Prostate gland (tissue), 2 donors: ENCODE measurements around the gene ZNF777. TPM values are rescaled to one million over a fixed set of nuclear protein-coding genes. Genes with fewer than 3 reads are reported as not detected.

ENCODE experiments used
- DNase-seq: peaks from one replicate; pipeline ENCODE4 v3.0.0-alpha.2; 2019; ENCODE audit warnings: low spot score
- H3K27ac ChIP-seq, 2 donors: fragments of 200-600 bp; sonication (generic); 2 replicates each; pipeline ENCODE4 v1.5.1; 2017 to 2019
- H3K27me3 ChIP-seq: fragments of 200-600 bp; sonication (generic); replicated peaks from 2 replicates; pipeline ENCODE4 v1.5.1; 2019; ENCODE audit not compliant: insufficient read depth
- H3K36me3 ChIP-seq, 2 donors: fragments of 200-600 bp; sonication (generic); 1 replicate in 1 of 2; 2 replicates in 1 of 2; pipeline versions ENCODE4 v1.5.1 to v1.8.1; 2017 to 2019
- H3K4me1 ChIP-seq: fragments of 200-600 bp; sonication (generic); replicated peaks from 2 replicates; pipeline ENCODE4 v1.5.1; 2019
- H3K4me3 ChIP-seq, 2 donors: fragments of 200-600 bp; sonication (generic); 2 replicates each; pipeline ENCODE4 v1.5.1; 2017 to 2019
- H3K9me3 ChIP-seq: fragments of 200-600 bp; sonication (generic); 2 replicates; pipeline ENCODE4 v1.5.1; 2017
- POLR2A ChIP-seq: fragments of 450-650 bp; IDR thresholded peaks from one replicate; pipeline ENCODE4 v1.6.1; 2016; ENCODE audit warnings: antibody characterized with exemption, mild to moderate bottlenecking
- POLR2AphosphoS5 ChIP-seq: sonication (generic); formaldehyde crosslinking; IDR thresholded peaks from one replicate; pipeline ENCODE4 v1.6.1; 2017; ENCODE audit warnings: antibody characterized with exemption
- WGBS: methylation state at CpG from one replicate; pipeline ENCODE4 v1.1.5; 2018; 5-methylcytosine and 5-hydroxymethylcytosine counted together
- intact Hi-C: fragments of 100-400 bp; cut with DNase I; formaldehyde crosslinking; loops from one replicate; pipeline ENCODE4 v1.14.2; 2022
- total RNA-seq, 2 donors: library from RNA; depleted of rRNA; stranded (reverse); fragments of >200 nt; gene quantifications; one replicate each; pipeline ENCODE4 v1.1.0, GENCODE V29; 2016
- TF ChIP-seq, protein P1 (sequence below), 4 experiments: fragments of 200-600 bp in 2 of 4; fragments of 450-650 bp in 2 of 4; sonication (generic) in 2 of 4; IDR thresholded peaks; 1 replicate in 3 of 4; 2 replicates in 1 of 4; pipeline ENCODE4 v1.5.1; 2016 to 2019; ENCODE audit warnings: antibody characterized with exemption in 4 of 4, mild to moderate bottlenecking in 2 of 4, moderate library complexity in 2 of 4

ZNF777 gene
- total RNA-seq, 2 donors from 2014 or later, result 19.5 to 26.2 TPM

DNA sequence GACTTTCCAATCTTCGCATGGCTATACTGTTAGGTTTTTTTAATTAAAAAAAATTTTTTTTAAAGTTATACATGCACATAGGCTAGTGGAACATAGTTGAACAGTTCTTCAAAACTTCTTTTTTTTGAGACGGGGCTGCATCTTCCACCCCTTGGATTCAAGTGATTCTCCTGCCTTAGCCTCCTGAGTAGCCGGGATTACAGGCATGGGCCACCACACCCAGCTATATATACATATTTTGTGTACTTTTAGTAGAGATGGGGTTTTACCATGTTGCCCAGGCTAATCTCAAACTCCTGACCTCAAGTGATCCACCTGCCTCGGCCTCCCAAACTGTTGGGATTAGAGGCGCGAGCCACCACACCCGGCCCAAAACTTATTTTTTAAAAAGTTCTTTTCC is 17.3 kb downstream of the ZNF777 start:
- peaks cover 0 to 12% of the 10 kb centered on the region in 2 donors for H3K36me3 ChIP-seq
- H3K9me3 ChIP-seq, result no peaks in the 10 kb centered on the region
- no peaks in the 10 kb centered on the region for H3K4me1 ChIP-seq
- intact Hi-C loops, result no loop called here
- 92% methylated on average over 7 of the region's 7 CpGs for WGBS
- H3K27me3 ChIP-seq, result no peaks in the 10 kb centered on the region
- no peak overlapping the region for H3K27ac ChIP-seq
- H3K4me3 ChIP-seq, result no peak overlapping the region
- no peak for TF ChIP-seq POLR2A
- TF ChIP-seq, protein P1, sequence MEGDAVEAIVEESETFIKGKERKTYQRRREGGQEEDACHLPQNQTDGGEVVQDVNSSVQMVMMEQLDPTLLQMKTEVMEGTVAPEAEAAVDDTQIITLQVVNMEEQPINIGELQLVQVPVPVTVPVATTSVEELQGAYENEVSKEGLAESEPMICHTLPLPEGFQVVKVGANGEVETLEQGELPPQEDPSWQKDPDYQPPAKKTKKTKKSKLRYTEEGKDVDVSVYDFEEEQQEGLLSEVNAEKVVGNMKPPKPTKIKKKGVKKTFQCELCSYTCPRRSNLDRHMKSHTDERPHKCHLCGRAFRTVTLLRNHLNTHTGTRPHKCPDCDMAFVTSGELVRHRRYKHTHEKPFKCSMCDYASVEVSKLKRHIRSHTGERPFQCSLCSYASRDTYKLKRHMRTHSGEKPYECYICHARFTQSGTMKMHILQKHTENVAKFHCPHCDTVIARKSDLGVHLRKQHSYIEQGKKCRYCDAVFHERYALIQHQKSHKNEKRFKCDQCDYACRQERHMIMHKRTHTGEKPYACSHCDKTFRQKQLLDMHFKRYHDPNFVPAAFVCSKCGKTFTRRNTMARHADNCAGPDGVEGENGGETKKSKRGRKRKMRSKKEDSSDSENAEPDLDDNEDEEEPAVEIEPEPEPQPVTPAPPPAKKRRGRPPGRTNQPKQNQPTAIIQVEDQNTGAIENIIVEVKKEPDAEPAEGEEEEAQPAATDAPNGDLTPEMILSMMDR (IDR thresholded peaks at IDR 0.05), result no peak
- no peak for TF ChIP-seq POLR2AphosphoS5
- no peak for DNase-seq

DNA sequence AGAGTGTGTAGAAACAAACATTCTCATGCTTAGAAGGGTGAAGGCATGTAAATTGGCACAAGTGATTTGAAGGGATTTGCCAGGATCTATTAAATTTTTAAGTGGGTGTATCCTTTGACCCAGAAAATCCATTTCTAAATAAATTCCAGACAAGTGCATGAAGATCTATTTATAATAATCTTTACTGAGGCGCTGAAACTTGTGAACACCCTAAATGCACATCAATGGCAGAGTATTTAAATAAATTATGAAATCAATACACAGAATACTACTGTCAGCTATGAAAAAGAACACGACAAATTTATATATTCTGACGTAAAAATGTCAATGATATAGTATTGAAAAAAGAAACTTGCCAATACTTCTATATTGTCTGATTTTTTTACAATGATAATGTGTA is 17.9 kb downstream of the ZNF777 start:
- TF ChIP-seq, protein P1 (IDR thresholded peaks at IDR 0.05), result no peak
- no peak for TF ChIP-seq POLR2A
- no peak for TF ChIP-seq POLR2AphosphoS5
- H3K27ac ChIP-seq, result no peak overlapping the region
- H3K4me1 ChIP-seq, result no peaks in the 10 kb centered on the region
- H3K27me3 ChIP-seq, result no peaks in the 10 kb centered on the region
- WGBS, result 79% methylated on average over 3 of the region's 3 CpGs
- H3K36me3 ChIP-seq, result peaks cover 0 to 12% of the 10 kb centered on the region in 2 donors
- no peaks in the 10 kb centered on the region for H3K9me3 ChIP-seq
- DNase-seq, result no peak
- no peak overlapping the region for H3K4me3 ChIP-seq
- intact Hi-C loops, result no loop called here

DNA sequence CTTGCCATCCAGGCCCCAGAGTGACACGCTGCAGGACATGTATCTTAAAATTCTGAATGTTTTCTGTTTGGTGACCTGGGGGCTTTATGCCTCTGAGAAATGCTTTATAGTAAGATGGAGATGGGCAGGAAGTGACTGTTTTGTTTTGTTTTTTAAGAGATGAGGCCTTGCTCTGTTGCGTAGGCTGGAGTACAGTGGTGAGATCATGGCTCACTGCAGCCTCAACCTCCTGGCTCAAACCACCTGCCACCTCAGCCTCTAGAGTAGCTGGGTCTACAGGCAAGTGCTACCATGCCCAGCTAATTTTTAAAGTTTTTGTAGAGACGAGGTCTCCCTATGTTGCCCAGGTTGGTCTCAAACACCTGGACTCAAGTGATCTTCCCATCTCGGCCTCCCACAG is 20.6 kb downstream of the ZNF777 start:
- WGBS, result 83% methylated on average over 4 of the region's 4 CpGs
- Histone ChIP-seq H3K4me1 (no peaks in the 10 kb centered on the region), H3K4me3 (no peak overlapping the region), H3K27ac (no peak overlapping the region), H3K27me3 (no peaks in the 10 kb centered on the region), H3K36me3 (peaks cover 0 to 4% of the 10 kb centered on the region in 2 donors), H3K9me3 (no peaks in the 10 kb centered on the region)
- DNase-seq, result no peak
- intact Hi-C loops, result no loop called here
- TF ChIP-seq POLR2A (no peak), POLR2AphosphoS5 (no peak)
- TF ChIP-seq, protein P1 (IDR thresholded peaks at IDR 0.05), result no peak

DNA sequence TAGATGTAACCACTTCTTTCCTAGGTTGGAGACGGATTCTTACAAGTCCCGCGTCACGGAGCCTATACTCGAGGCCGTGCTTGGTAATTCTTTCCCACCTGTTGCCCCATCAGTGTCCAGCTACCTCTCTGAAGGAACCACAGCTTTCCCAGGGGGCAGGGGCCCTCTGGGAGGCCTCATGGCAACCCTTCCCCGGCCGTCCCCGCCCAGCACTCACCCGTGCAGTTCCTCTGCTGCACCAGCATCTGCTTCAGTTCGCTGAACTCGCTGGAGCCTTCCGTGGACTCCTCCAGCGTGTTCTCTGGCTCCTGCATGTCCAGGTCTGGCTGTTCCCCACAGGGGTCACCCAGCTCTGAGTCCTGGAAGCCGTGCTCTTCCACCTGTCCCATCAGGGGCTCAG is 24.5 kb downstream of the ZNF777 start:
- 92% methylated on average over 15 of the region's 15 CpGs for WGBS
- H3K9me3 ChIP-seq, result no peaks in the 10 kb centered on the region
- no peak overlapping the region for H3K4me3 ChIP-seq
- no peaks in the 10 kb centered on the region for H3K4me1 ChIP-seq
- no peaks in the 10 kb centered on the region for H3K27me3 ChIP-seq
- H3K36me3 ChIP-seq, result peaks cover 8 to 10% of the 10 kb centered on the region in 2 donors
- H3K27ac ChIP-seq, result no peak overlapping the region
- intact Hi-C loops, result no loop called here
- no peak for DNase-seq
- TF ChIP-seq, protein P1 (IDR thresholded peaks at IDR 0.05), result no peak
- TF ChIP-seq POLR2A, result no peak

DNA sequence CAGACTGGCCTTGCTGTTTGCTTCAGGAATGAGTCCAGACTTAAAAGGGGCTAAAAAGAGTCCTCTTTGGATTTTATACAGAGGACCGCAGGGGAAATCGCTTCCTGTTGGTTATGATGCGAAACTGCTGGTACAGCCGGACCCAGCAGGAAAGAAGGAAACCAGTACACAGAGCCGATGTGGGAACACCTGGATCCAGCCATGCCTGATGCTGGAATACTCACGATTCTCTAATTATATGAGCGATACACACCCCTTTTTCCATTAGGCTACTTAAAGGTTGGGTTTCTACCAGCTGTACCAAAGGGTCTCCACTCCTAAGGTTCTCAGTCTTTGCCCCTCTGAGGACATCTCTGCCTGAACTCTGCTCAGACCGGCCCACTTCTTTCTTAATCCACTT is 27.7 kb downstream of the ZNF777 start:
- peaks cover 8 to 11% of the 10 kb centered on the region in 2 donors for H3K36me3 ChIP-seq

More for the DNA sequence above, 27.7 kb downstream of the ZNF777 start:
- Histone ChIP-seq H3K4me1 (no peaks in the 10 kb centered on the region), H3K4me3 (no peak overlapping the region), H3K27me3 (no peaks in the 10 kb centered on the region), H3K27ac (no peak overlapping the region), H3K9me3 (no peaks in the 10 kb centered on the region)
- TF ChIP-seq POLR2A, result no peak
- TF ChIP-seq POLR2AphosphoS5, result no peak
- TF ChIP-seq, protein P1 (IDR thresholded peaks at IDR 0.05), result no peak
- WGBS, result 87% methylated on average over 8 of the region's 8 CpGs
- no peak for DNase-seq
- intact Hi-C loops, result no loop called here
